OCI-LY1 (cell line): ENCODE data around the gene ZNF785.

Experiments used
- CTCF ChIP-seq: fragments of 200-600 bp; sonication (generic), shearing (Covaris generic); IDR thresholded peaks from 2 replicates; pipeline ENCODE4 v1.5.1; 2017; ENCODE audit warnings: mild to moderate bottlenecking, antibody characterized with exemption, low read length, moderate library complexity, mixed read lengths
- EZH2 ChIP-seq: fragments of 200-600 bp; sonication (generic), shearing (Covaris generic); IDR thresholded peaks from 2 replicates; pipeline ENCODE4 v1.8.0; 2017; ENCODE audit warnings: borderline replicate concordance, mixed run types, mild to moderate bottlenecking, antibody characterized with exemption, low read length, moderate library complexity, mixed read lengths

GRCh38 chr16:30557707-30557956 lies 27.9 kb downstream of the ZNF785 start:
- TF ChIP-seq CTCF, result no peak
- TF ChIP-seq EZH2, result no peak
